Keratinocyte (primary cell): Measurements from ENCODE around the gene STRADB. TPM values are rescaled to one million over a fixed set of nuclear protein-coding genes. Genes with fewer than 3 reads are reported as not detected.
A peak's percentile ranks its signal among the peaks of the same experiment; 100 is the strongest.

ENCODE experiments used
- DNase-seq: peaks from one replicate; pipeline ENCODE4 v3.0.0-alpha.2; 2011; ENCODE audit warnings: low read depth, missing footprints, low spot score
- FAIRE-seq: peaks from 2 replicates; lab custom pipeline; 2011; peaks lifted over from hg19 to GRCh38; lab: Jason Lieb, UNC
- H2AFZ ChIP-seq: 2 replicates; pipeline ENCODE4 v1.6.0; 2012; ENCODE audit warnings: low read length, control low read depth, inconsistent platforms; ENCODE audit not compliant: control insufficient read depth
- H3K27ac ChIP-seq: 2 replicates; pipeline ENCODE4 v1.5.1; 2011; ENCODE audit warnings: low read length; ENCODE audit not compliant: control insufficient read depth, insufficient read depth
- H3K27me3 ChIP-seq: 3 replicates; pipeline ENCODE4 v1.6.0; 2011; ENCODE audit warnings: low read length; ENCODE audit not compliant: control insufficient read depth, insufficient read depth; ENCODE audit errors: extremely low read depth
- H3K36me3 ChIP-seq, 2 experiments: 2 replicates in 1 of 2; 3 replicates in 1 of 2; pipeline ENCODE4 v1.5.1; 2011; ENCODE audit warnings: low read length in 2 of 2, mild to moderate bottlenecking in 1 of 2; ENCODE audit not compliant: control insufficient read depth in 2 of 2, insufficient read depth in 2 of 2; ENCODE audit errors: extremely low read depth in 1 of 2
- H3K4me1 ChIP-seq: 3 replicates; pipeline ENCODE4 v1.5.1; 2011; ENCODE audit warnings: low read length; ENCODE audit not compliant: control insufficient read depth, insufficient read depth; ENCODE audit errors: extremely low read depth
- H3K4me2 ChIP-seq: 3 replicates; pipeline ENCODE4 v1.6.0; 2011; ENCODE audit warnings: low read depth, low read length; ENCODE audit not compliant: control insufficient read depth, insufficient read depth; ENCODE audit errors: extremely low read depth
- H3K4me3 ChIP-seq, 3 experiments: fragments of 200-600 bp in 1 of 3; sonication (generic) in 1 of 3; 2 replicates in 2 of 3; 3 replicates in 1 of 3; pipeline ENCODE4 v1.5.1; 2011 to 2016; ENCODE audit warnings: low read length in 3 of 3, mild to moderate bottlenecking in 3 of 3, control low read depth in 2 of 3, inconsistent platforms in 1 of 3, low read depth in 1 of 3, mixed read lengths in 1 of 3, mixed run types in 1 of 3, moderate library complexity in 1 of 3; ENCODE audit not compliant: control insufficient read depth in 2 of 3, insufficient read depth in 2 of 3; ENCODE audit errors: extremely low read depth in 1 of 3
- H3K79me2 ChIP-seq: 2 replicates; pipeline ENCODE4 v1.6.0; 2012; ENCODE audit warnings: low read length; ENCODE audit not compliant: control insufficient read depth, insufficient read depth
- H3K9ac ChIP-seq: 3 replicates; pipeline ENCODE4 v1.6.0; 2011; ENCODE audit warnings: low read length; ENCODE audit not compliant: control insufficient read depth, insufficient read depth; ENCODE audit errors: extremely low read depth
- H3K9me1 ChIP-seq: 3 replicates; pipeline ENCODE4 v1.6.0; 2011; ENCODE audit warnings: low read length; ENCODE audit not compliant: control insufficient read depth, insufficient read depth; ENCODE audit errors: extremely low read depth
- H3K9me3 ChIP-seq: 2 replicates; pipeline ENCODE4 v1.5.1; 2012; ENCODE audit warnings: low read depth, low read length; ENCODE audit not compliant: control insufficient read depth
- H4K20me1 ChIP-seq: 3 replicates; pipeline ENCODE4 v1.6.0; 2011; ENCODE audit warnings: low read length; ENCODE audit not compliant: control insufficient read depth, insufficient read depth; ENCODE audit errors: extremely low read depth
- CTCF ChIP-seq, 3 experiments: IDR thresholded peaks in 1 of 3; conservative IDR thresholded peaks in 1 of 3; optimal IDR thresholded peaks in 1 of 3; 2 replicates in 2 of 3; 3 replicates in 1 of 3; pipeline versions ENCODE3 to v1.5.1; 2011; ENCODE audit warnings: low read length in 3 of 3, mild to moderate bottlenecking in 3 of 3, moderate library complexity in 2 of 3, control low read depth in 1 of 3, inconsistent platforms in 1 of 3; ENCODE audit not compliant: insufficient read depth in 2 of 3; ENCODE audit errors: extremely low read depth in 1 of 3
- EZH2 ChIP-seq: IDR thresholded peaks from one replicate; pipeline ENCODE4 v1.6.1; 2012; ENCODE audit warnings: inconsistent platforms, mild to moderate bottlenecking, low read length, moderate library complexity
- dilution Hi-C: fragments of 300-500 bp; cut with MboI; formaldehyde crosslinking; loops from one replicate; pipeline ENCODE4 v1.7.0; 2020; ENCODE audit warnings: low sequenced_read_pairs; ENCODE audit not compliant: extremely low pct_ligation_motif_present
- polyA plus RNA-seq, 5 experiments: library from polyadenylated mRNA; depleted of rRNA in 3 of 5; stranded (reverse) in 3 of 5; stranded (forward) in 1 of 5; unstranded in 1 of 5; fragments of >200 nt; gene quantifications; 1 replicate in 1 of 5; 2 replicates in 3 of 5; 3 replicates in 1 of 5; pipeline versions ENCODE4 v1.2.1 to v1.2.3, GENCODE V29; 2011 to 2012; ENCODE audit warnings: missing spikeins in 2 of 5, low read depth in 1 of 5, low replicate concordance in 1 of 5

The STRADB gene
- polyA plus RNA-seq, 1 donor (not counting 4 experiments of a cell fraction or from before 2014, with no cell fraction given) = 14.6 TPM

- no peak overlapping the region for H3K4me3 ChIP-seq
- H3K9me1 ChIP-seq = no peaks in the 10 kb centered on the region
- H3K9me3 ChIP-seq = no peaks in the 10 kb centered on the region
- FAIRE-seq (no peak), DNase-seq (no peak)
- H3K27ac ChIP-seq = no peak overlapping the region
- no peaks in the 10 kb centered on the region for H3K36me3 ChIP-seq
- no peak overlapping the region for H3K4me2 ChIP-seq
- H2AFZ ChIP-seq = no peak overlapping the region
- peaks cover 5% of the 10 kb centered on the region for H3K79me2 ChIP-seq
- TF ChIP-seq CTCF (optimal IDR thresholded peaks at IDR 0.05 in 1 of 3, IDR thresholded peaks at IDR 0.05 in 1 of 3, conservative IDR thresholded peaks at IDR 0.05 in 1 of 3; ENCODE audit: extremely low read depth in 1 of 3, insufficient read depth in 2 of 3, low read length in 3 of 3) = no peak
- no peak for TF ChIP-seq EZH2
- peaks cover 15% of the 10 kb centered on the region for H3K4me1 ChIP-seq
- no peaks in the 10 kb centered on the region for H4K20me1 ChIP-seq
- H3K27me3 ChIP-seq = no peaks in the 10 kb centered on the region
- no peak overlapping the region for H3K9ac ChIP-seq
- dilution Hi-C loops = no loop called here
Measured at GRCh38 chr2:201419986-201420385, 31.6 kb upstream of the STRADB start.

GRCh38 chr2:201420442-201421113, 31.0 kb upstream of the STRADB start:
- peaks cover 15% of the 10 kb centered on the region for H3K4me1 ChIP-seq
- no peaks in the 10 kb centered on the region for H3K36me3 ChIP-seq
- H3K27ac ChIP-seq = no peak overlapping the region
- peak; percentile 39 for FAIRE-seq
- H4K20me1 ChIP-seq = no peaks in the 10 kb centered on the region
- H3K4me3 ChIP-seq = no peak overlapping the region
- H3K79me2 ChIP-seq = peaks cover 5% of the 10 kb centered on the region
- TF ChIP-seq CTCF (optimal IDR thresholded peaks at IDR 0.05 in 1 of 3, IDR thresholded peaks at IDR 0.05 in 1 of 3, conservative IDR thresholded peaks at IDR 0.05 in 1 of 3; ENCODE audit: extremely low read depth in 1 of 3, insufficient read depth in 2 of 3, low read length in 3 of 3) = no peak
- dilution Hi-C loops = no loop called here
- no peaks in the 10 kb centered on the region for H3K27me3 ChIP-seq
- H2AFZ ChIP-seq = no peak overlapping the region
- H3K9me3 ChIP-seq = no peaks in the 10 kb centered on the region
- DNase-seq = peak; percentile 33
- no peak overlapping the region for H3K9ac ChIP-seq
- no peaks in the 10 kb centered on the region for H3K9me1 ChIP-seq
- no peak overlapping the region for H3K4me2 ChIP-seq
